GM21423 (cell line): ENCODE results near the gene TMEM200B.
"Not testable (repeated sequence)": the region's sequence is repeated elsewhere in the genome, so short reads cannot be mapped to it uniquely, and the experiment has no call there.

Source experiments
- ATAC-seq: cut with Tn5 transposase; IDR thresholded peaks from one replicate; pipeline ENCODE4 v1.9.1; 2021; ENCODE audit warnings: mild to moderate bottlenecking, moderate library complexity; ENCODE audit not compliant: unreplicated experiment

TMEM200B gene

GRCh38 chr1:29113413-29114117 is 10.1 kb downstream of the TMEM200B start:
- ATAC-seq, result no peak

GRCh38 chr1:29112705-29113412 is 10.8 kb downstream of the TMEM200B start:
- no peak for ATAC-seq

DNA sequence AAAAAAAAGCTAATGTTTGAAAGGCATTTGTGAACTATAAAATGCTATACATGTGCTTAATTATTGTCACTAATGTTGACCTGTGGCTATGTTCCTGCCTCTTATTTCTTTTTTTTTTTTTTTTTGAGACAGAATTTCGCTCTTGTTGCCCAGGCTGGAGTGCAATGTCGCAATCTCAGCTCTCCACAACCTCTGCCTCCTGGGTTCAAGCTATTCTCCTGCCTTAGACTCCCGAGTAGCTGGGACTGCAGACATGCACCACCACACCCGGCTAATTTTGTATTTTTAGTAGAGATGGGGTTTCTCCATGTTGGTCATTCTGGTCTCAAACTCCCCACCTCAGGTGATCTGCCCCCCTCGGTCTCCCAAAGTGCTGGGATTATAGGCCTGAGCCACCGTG is 15.7 kb downstream of the TMEM200B start:
- ATAC-seq, result not testable (repeated sequence)

- ATAC-seq, result no peak
Observed at GRCh38 chr1:29105822-29106221, 17.9 kb downstream of the TMEM200B start.

DNA sequence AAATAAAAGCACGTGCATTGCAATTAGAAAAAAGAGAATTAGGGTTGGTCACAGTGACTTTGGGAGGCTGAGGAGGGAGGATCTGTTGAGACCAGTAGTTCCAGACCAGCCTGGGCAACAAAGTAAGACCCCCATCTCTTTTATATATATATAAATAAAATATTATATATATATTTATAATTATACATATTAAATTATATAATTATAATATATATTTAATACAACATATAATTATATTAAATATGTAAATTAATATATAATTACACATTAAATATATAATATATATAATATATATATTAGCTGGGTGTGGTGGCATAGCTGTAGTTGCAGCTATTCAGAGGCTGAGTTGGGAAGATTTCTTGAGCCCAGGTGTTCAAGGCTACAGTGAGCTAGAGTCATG is 23.2 kb downstream of the TMEM200B start:
- ATAC-seq, result no peak

GRCh38 chr1:29099286-29099685 is 24.4 kb downstream of the TMEM200B start:
- no peak for ATAC-seq

- no peak for ATAC-seq
Observed at GRCh38 chr1:29096231-29096886, 27.3 kb downstream of the TMEM200B start.

- ATAC-seq, result no peak
Observed at GRCh38 chr1:29094954-29095353, 28.7 kb downstream of the TMEM200B start.

DNA sequence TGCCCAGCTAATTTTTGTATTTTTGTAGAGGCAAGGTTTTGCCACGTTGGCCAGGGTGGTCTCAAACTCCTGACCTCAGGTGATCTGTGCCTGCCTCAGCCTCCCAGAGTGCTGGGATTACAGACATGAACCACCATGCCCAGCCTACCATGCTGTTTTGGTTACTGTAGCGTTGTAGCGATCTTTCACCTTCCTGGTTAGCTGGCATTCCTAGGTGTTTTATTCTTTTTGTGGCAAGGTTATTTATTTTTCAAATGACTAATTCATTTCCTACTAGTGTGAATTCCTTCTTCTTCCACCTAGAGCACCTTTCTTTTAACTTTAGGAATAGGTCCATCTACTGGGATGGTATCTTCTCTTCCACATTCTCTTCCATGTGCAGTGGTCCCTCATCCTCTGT is 29.3 kb downstream of the TMEM200B start:
- no peak for ATAC-seq

GRCh38 chr1:29092704-29093103 is 31.0 kb downstream of the TMEM200B start:
- ATAC-seq, result not testable (repeated sequence)

- no peak for ATAC-seq
Observed at GRCh38 chr1:29090937-29091618, 32.6 kb downstream of the TMEM200B start.

- no peak for ATAC-seq
Observed at GRCh38 chr1:29084196-29084521, 39.5 kb downstream of the TMEM200B start.

DNA sequence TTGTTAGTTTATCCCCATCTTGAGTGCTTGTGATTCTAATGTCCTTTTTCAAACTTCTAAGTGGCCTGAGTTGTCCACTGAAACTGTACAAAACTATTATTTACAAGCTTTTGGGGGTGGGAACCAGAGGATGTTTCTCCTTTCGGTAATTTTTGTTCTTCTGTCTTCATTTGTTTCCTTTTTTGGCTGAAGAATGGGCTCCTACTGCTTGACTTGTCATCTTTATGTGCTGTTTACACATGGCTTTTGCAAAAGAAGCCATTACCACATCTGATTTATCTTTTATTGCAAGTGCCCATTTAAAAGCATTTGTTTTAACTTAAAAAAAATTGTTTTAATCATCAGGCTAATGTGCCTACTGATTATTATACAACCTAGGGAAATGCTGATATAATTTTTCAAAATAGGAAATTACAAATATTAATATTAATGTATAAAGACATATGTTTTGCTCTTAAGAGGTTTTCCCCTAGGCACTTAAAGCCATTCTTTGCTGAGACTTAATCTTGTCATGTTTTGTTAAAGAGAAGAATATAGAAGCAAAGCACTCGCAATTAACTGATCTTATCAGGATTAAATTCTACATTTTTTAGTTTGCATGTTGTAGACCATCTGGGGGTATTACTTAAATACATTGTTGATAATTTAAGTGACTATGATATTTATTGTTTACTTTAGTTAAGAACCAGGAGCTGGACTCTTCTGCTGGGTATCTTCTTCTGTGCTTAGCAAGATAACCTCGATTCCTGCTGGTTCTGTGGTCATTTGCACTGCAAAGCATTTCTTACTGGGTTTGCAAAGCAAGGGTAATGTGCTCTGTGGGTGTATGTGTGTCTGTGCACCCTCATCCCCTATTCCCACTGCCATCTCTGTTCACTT is 40.1 kb downstream of the TMEM200B start:
- ATAC-seq, result no peak

- no peak for ATAC-seq
Observed at GRCh38 chr1:29082519-29082918, 41.2 kb downstream of the TMEM200B start.

GRCh38 chr1:29081201-29081600 is 42.5 kb downstream of the TMEM200B start:
- no peak for ATAC-seq

- not testable (repeated sequence) for ATAC-seq
Observed at GRCh38 chr1:29079916-29080629, 43.6 kb downstream of the TMEM200B start.

DNA sequence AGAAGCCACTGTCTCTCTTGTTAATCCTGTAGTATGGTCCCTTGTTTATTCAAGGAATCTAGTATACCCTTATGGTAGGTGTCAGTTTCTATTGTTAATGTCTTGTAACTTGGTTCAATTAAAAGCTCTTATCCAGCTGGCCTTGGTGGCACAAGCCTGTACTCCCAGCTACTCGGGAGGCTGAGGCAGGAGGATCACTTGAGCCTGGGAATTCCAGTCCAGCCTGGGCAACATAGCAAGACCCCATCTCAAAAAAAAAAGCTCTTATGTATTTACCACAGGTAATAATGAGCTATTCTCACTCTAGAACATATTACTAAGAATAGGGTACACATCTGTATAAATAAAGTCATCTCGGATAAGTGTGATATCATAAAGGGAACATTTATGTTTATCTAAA is 46.5 kb downstream of the TMEM200B start:
- no peak for ATAC-seq
